ENCODE results near the gene NFAT5.

The NFAT5 gene

DNA sequence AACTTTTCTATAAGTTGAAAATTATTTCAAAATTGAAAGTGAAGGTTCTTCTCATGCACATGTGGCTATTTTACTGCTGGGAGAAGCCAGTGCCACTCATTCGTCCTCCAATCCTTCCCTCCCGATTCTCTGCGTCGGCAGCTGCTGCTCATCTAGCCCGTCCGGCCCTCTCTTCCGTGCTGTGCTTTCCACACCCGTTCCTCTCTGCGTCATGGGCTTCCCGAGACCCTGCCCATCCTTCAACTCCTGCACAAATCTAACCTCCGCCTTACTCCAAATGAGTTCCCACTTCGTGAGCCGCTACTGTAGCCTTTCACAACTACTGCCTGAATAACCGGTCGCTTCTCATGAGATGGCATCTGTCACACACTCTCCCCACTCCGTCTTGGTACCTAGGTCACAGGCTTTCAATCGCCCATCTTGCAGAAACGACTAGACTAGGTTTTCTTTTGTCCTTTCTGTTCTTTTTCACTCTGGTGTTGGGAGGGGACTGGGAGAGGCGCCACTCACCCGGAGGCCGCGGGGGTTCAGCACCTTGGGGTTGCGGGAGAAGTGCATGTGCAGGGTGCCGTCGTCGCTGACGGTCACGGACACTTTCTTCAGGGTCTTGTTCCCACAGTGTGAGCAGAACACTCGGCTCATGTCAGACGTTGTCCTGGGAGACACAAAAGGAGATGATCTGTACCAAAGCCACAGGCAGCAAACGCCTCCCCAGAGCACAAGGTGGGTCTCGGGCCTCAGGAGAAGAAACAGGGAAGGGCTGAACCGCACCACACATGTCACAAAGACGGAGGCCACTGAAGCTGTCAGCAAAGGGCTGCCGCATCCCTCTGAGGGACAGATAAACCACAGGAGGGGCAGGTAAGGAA is 178.8 kb downstream of the NFAT5 start:
- DNase-seq = no peak

DNA sequence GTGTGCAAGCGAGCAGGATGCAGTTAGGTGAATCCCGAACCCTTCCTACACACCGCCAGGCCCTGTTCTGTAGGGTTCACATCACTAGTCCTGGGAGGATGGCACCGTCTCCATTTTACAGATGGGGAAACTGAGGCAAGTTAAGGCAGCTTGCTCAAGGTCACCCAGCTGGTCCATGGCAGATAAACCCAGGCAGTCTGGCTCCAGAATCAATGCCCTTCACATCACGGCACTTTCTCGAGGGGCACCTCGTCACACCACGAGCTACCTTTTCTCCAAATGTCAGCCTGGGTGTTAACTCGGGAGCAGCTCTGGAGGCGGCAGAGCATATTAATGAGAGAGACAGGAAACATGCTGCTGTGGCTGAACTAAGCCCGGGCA is 179.5 kb downstream of the NFAT5 start:
- no peak for DNase-seq

DNA sequence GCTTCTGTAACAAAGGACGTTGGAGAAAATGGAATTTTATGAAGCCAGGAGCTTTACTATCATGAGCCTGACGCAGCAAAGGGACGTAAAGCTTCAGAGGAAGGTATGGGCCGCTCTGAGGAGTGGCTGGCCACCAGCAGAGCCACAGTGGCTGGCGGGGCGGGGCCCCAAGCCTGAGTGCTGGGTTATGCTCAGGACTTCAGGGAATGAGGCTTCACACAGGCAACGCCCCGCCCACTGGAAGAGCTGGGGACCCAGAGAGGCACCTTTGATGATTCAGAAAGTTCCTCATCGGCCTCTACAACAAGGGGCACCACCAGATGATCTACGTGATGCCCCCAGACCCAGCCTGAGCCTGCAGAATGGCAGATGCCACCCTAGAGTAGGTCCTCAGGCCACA is 180.2 kb downstream of the NFAT5 start:
- no peak for DNase-seq

DNA sequence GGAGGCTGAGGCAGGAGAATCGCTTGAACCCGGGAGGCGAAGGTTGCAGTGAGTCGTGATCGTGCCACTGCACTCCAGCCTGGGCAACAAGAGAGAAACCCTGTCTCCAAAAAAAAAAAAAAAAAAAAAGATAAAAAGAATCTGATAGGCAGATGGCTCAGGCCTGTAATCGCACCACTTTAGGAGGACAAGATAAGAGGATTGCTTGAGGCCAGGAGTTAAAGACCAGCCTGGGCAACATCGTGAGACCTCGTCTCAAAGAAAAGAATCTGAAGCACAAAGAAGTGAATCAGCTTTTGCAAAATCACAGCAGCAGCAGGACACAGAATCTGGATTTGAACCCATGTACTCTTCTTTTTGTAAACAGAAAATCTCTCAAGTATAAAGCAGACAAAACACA is 181.3 kb downstream of the NFAT5 start:
- DNase-seq = no peak

DNA sequence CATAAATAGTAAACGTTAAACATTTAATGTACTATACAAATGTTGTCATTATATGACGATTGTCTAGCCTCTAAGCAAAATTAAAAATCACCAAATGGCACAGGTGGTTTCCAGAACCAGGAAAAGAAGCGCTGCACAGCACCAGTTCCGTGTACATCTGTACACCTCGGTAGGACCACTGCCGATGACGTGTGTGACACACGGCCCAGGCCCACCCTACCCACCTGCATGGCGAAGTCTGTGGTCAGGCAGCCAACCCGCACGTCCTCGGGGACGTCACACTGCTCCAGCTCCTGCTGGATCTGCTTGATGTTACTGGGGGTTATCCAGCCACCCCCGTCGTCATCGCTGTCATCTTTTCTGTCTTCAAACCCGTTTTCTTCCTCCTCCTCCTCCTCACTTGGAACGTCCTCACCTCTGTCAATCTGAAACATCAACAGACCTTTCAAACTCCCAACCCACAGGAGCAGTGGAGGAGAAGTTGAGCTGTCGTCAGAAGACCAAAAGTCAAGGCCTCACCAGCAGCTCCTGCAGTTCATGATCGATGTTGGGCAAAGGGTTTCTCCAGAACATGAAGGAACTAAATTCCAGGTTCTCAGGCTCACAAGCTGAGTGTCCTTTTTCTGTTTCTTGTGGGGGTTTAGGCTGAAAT is 183.1 kb downstream of the NFAT5 start:
- no peak for DNase-seq

DNA sequence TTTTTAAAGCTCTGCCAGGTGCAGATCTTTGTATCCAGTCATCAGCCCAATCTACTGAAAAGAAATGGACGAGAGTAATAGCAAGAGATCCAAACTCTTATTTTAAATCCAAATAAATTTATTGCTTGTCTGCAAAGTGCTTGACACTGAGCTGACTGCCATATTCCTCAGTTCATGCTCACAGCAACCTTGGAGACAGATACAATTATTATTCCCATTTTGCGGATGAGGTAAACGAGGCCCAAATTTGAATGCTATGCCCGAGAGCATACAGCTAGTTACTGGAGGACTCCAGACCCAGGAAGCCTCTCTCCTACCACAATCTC is 188.3 kb downstream of the NFAT5 start:
- DNase-seq = no peak
